ENCODE data around the gene ZNF831. TPM values are rescaled to one million over a fixed set of nuclear protein-coding genes. Genes with fewer than 3 reads are reported as not detected.

ZNF831 gene
- total RNA-seq, 1 donor from 2014 or later: 4.0 TPM

- peak overlapping the region; percentile 52 for H3K4me3 Mint-ChIP-seq
- H3K36me3 Mint-ChIP-seq (ENCODE audit: low read depth): no peaks in the 10 kb centered on the region
- H3K27me3 Mint-ChIP-seq: no peaks in the 10 kb centered on the region
- POLR2A ChIA-PET: interaction anchor here (2.9 kb wide), 1 partner anchor 39 kb away, joined by 18 read pairs; no protein-coding TSS in a partner anchor
- TF ChIP-seq CTCF (IDR thresholded peaks at IDR 0.05): no peak
- peaks cover 77% of the 10 kb centered on the region for H3K4me1 Mint-ChIP-seq
- ATAC-seq (ENCODE audit: low read depth) (no peak), DNase-seq (no peak)
- peak overlapping the region; percentile 59 for H3K27ac Mint-ChIP-seq
- intact Hi-C loops (cut with micrococcal nuclease): loop anchor here (5.0 to 10.0 kb wide), 3 partner anchors 154 to 1767 kb away; partner anchors contain the start of genes CTSZ, RBM38 and STX16
- H3K9me3 Mint-ChIP-seq: no peaks in the 10 kb centered on the region
- CTCF ChIA-PET: no interaction called here
These were observed 1.9 kb upstream of the ZNF831 start for GRCh38 chr20:59161721-59162120.

- intact Hi-C loops (cut with micrococcal nuclease): loop anchor here (2.0 to 10.0 kb wide), 5 partner anchors 14 to 1770 kb away; partner anchors contain the start of genes CTSZ, RBM38 and STX16
- H3K9me3 Mint-ChIP-seq: no peaks in the 10 kb centered on the region
- CTCF ChIA-PET: interaction anchor here (1.2 to 1.4 kb wide), 3 partner anchors 41 to 57 kb away, joined by 3 to 5 read pairs (median 4); no protein-coding TSS in a partner anchor
- H3K27ac Mint-ChIP-seq: peak overlapping the region; percentile 92
- ATAC-seq (ENCODE audit: low read depth): no peak
- H3K27me3 Mint-ChIP-seq: no peaks in the 10 kb centered on the region
- POLR2A ChIA-PET: interaction anchor here (0.7 to 3.4 kb wide), 6 partner anchors 9 to 276 kb away, joined by 3 to 64 read pairs (median 4); partner anchors contain the start of gene ATP5F1E
- DNase-seq: no peak
- no peak for TF ChIP-seq CTCF (IDR thresholded peaks at IDR 0.05)
- peaks cover 73% of the 10 kb centered on the region for H3K4me1 Mint-ChIP-seq
- peaks cover 3% of the 10 kb centered on the region for H3K36me3 Mint-ChIP-seq (ENCODE audit: low read depth)
- peak overlapping the region; percentile 71 for H3K4me3 Mint-ChIP-seq
These were observed 1.2 kb downstream of the ZNF831 start for GRCh38 chr20:59164686-59165391.

GRCh38 chr20:59165396-59165795 is 1.8 kb downstream of the ZNF831 start:
- H3K4me1 Mint-ChIP-seq: peaks cover 67% of the 10 kb centered on the region
- H3K9me3 Mint-ChIP-seq: no peaks in the 10 kb centered on the region
- ChIA-PET CTCF (interaction anchor here (0.8 to 1.4 kb wide), 4 partner anchors 41 to 57 kb away, joined by 3 to 5 read pairs (median 4); no protein-coding TSS in a partner anchor), POLR2A (interaction anchor here (0.7 to 3.4 kb wide), 5 partner anchors 8 to 276 kb away, joined by 3 to 64 read pairs (median 4); no protein-coding TSS in a partner anchor)
- intact Hi-C loops (cut with micrococcal nuclease): loop anchor here (2.0 to 10.0 kb wide), 3 partner anchors 15 to 1771 kb away; partner anchors contain the start of gene RBM38
- H3K36me3 Mint-ChIP-seq (ENCODE audit: low read depth): peaks cover 3% of the 10 kb centered on the region
- no peak for TF ChIP-seq CTCF (IDR thresholded peaks at IDR 0.05)
- no peaks in the 10 kb centered on the region for H3K27me3 Mint-ChIP-seq
- ATAC-seq (ENCODE audit: low read depth) (no peak), DNase-seq (no peak)
- H3K27ac Mint-ChIP-seq: peak overlapping the region; percentile 92
- H3K4me3 Mint-ChIP-seq: peak overlapping the region; percentile 71

GRCh38 chr20:59165891-59166709 is 2.5 kb downstream of the ZNF831 start:
- no peak for TF ChIP-seq CTCF (IDR thresholded peaks at IDR 0.05)
- intact Hi-C loops (cut with micrococcal nuclease): loop anchor here (1.0 to 10.0 kb wide), 4 partner anchors 15 to 1771 kb away; partner anchors contain the start of gene RBM38
- peaks cover 3% of the 10 kb centered on the region for H3K36me3 Mint-ChIP-seq (ENCODE audit: low read depth)
- no peak for DNase-seq
- ATAC-seq (ENCODE audit: low read depth): no peak
- ChIA-PET CTCF (interaction anchor here (0.8 to 1.4 kb wide), 2 partner anchors 41 to 56 kb away, joined by 4 to 5 read pairs; no protein-coding TSS in a partner anchor), POLR2A (interaction anchor here (0.7 to 3.4 kb wide), 5 partner anchors 7 to 277 kb away, joined by 3 to 64 read pairs (median 4); no protein-coding TSS in a partner anchor)
- H3K4me3 Mint-ChIP-seq: peak overlapping the region; percentile 71
- H3K27ac Mint-ChIP-seq: peak overlapping the region; percentile 92
- no peaks in the 10 kb centered on the region for H3K27me3 Mint-ChIP-seq
- H3K9me3 Mint-ChIP-seq: no peaks in the 10 kb centered on the region
- peaks cover 60% of the 10 kb centered on the region for H3K4me1 Mint-ChIP-seq
